Endothelial cell of umbilical vein (primary cell): ENCODE results near the gene STK40. TPM values are rescaled to one million over a fixed set of nuclear protein-coding genes. Genes with fewer than 3 reads are reported as not detected.
A peak's percentile ranks its signal among the peaks of the same experiment; 100 is the strongest.

Experiments
- BruUV-seq: library from RNA; stranded (reverse); fragments of 400-500 nt; replicated peaks from 2 replicates; lab custom pipeline; 2021; lab: Mats Ljungman, UMichigan
- CTCF ChIA-PET: fragments of 300-600, 350-600 bp; sonication (Branson Sonifier 250); formaldehyde crosslinking; loops from one replicate; lab custom pipeline; 2021; ENCODE audit warnings: antibody characterized with exemption, inconsistent platforms; lab: Charles Lee
- POLR2A ChIA-PET: fragments of 300-600, 350-600 bp; sonication (Branson Sonifier 250); formaldehyde crosslinking; loops from one replicate; lab custom pipeline; 2021; ENCODE audit warnings: antibody characterized with exemption, inconsistent platforms; lab: Charles Lee
- DNase-seq: peaks from one replicate; pipeline ENCODE4 v3.0.0-alpha.2; 2011; ENCODE audit warnings: low read depth, low spot score
- FAIRE-seq: peaks from 2 replicates; lab custom pipeline; 2011; peaks lifted over from hg19 to GRCh38; lab: Jason Lieb, UNC
- H2AFZ ChIP-seq: 2 replicates; pipeline ENCODE4 v1.6.0; 2012; ENCODE audit warnings: low read depth, low read length, control low read depth, inconsistent platforms
- H3K27ac ChIP-seq: 2 replicates; pipeline ENCODE4 v1.5.1; 2011; ENCODE audit warnings: low read depth, mild to moderate bottlenecking, control low read depth, low read length, moderate library complexity; ENCODE audit not compliant: insufficient read depth
- H3K27me3 ChIP-seq, 2 experiments: 2 replicates each; pipeline versions ENCODE4 v1.6.0 to v1.6.1; 2011; ENCODE audit warnings: low read length in 2 of 2, mixed read lengths in 1 of 2; ENCODE audit not compliant: control insufficient read depth in 2 of 2, insufficient read depth in 2 of 2
- H3K36me3 ChIP-seq, 2 experiments: 2 replicates in 1 of 2; 3 replicates in 1 of 2; pipeline ENCODE4 v1.5.1; 2011; ENCODE audit warnings: low read length in 2 of 2, mild to moderate bottlenecking in 1 of 2, moderate library complexity in 1 of 2; ENCODE audit not compliant: control insufficient read depth in 2 of 2, insufficient read depth in 2 of 2; ENCODE audit errors: extremely low read depth in 1 of 2
- H3K4me1 ChIP-seq: 3 replicates; pipeline ENCODE4 v1.5.1; 2011; ENCODE audit warnings: mild to moderate bottlenecking, low read length; ENCODE audit not compliant: control insufficient read depth, insufficient read depth; ENCODE audit errors: extremely low read depth
- H3K4me2 ChIP-seq: 2 replicates; pipeline ENCODE4 v1.6.1; 2011; ENCODE audit warnings: low read length, control low read depth, mixed read lengths; ENCODE audit not compliant: insufficient read depth
- H3K4me3 ChIP-seq, 3 experiments: fragments of 200-600 bp in 1 of 3; sonication (generic), shearing (Covaris generic) in 1 of 3; replicated peaks in 1 of 3; 2 replicates each; pipeline ENCODE4 v1.5.1; 2011 to 2016; ENCODE audit warnings: control low read depth in 3 of 3, low read length in 3 of 3, mild to moderate bottlenecking in 2 of 3, inconsistent platforms in 1 of 3, low read depth in 1 of 3, moderate library complexity in 1 of 3; ENCODE audit not compliant: insufficient read depth in 1 of 3
- H3K79me2 ChIP-seq: 2 replicates; pipeline ENCODE4 v1.6.0; 2012; ENCODE audit warnings: low read length, inconsistent platforms; ENCODE audit not compliant: control insufficient read depth, insufficient read depth
- H3K9ac ChIP-seq: replicated peaks from 2 replicates; pipeline ENCODE3; 2011; ENCODE audit warnings: low read length, control low read depth; ENCODE audit not compliant: insufficient read depth; ENCODE audit errors: extremely low read depth
- H3K9me1 ChIP-seq: replicated peaks from 3 replicates; pipeline ENCODE4 v1.6.0; 2011; ENCODE audit warnings: mild to moderate bottlenecking, low read length; ENCODE audit not compliant: control insufficient read depth, insufficient read depth; ENCODE audit errors: extremely low read depth
- H3K9me3 ChIP-seq: replicated peaks from 2 replicates; pipeline ENCODE4 v1.5.1; 2012; ENCODE audit warnings: low read length, inconsistent platforms; ENCODE audit not compliant: control insufficient read depth, insufficient read depth
- H4K20me1 ChIP-seq: replicated peaks from 2 replicates; pipeline ENCODE3; 2011; ENCODE audit warnings: mild to moderate bottlenecking, low read length; ENCODE audit not compliant: control insufficient read depth, insufficient read depth; ENCODE audit errors: extremely low read depth
- CTCF ChIP-seq, 2 donors: IDR thresholded peaks; 1 replicate in 1 of 2; 2 replicates in 1 of 2; pipeline ENCODE4 v1.5.1; 2011; ENCODE audit warnings: low read length in 2 of 2, mild to moderate bottlenecking in 2 of 2, moderate library complexity in 2 of 2, control low read depth in 1 of 2, inconsistent platforms in 1 of 2, low read depth in 1 of 2; ENCODE audit not compliant: insufficient read depth in 1 of 2; ENCODE audit errors: extremely low read depth in 1 of 2
- EZH2 ChIP-seq: IDR thresholded peaks from 2 replicates; pipeline ENCODE4 v1.6.1; 2012; ENCODE audit warnings: borderline replicate concordance, low read depth, mild to moderate bottlenecking, moderate library complexity, low read length, inconsistent platforms; ENCODE audit not compliant: severe bottlenecking
- FOS ChIP-seq: IDR thresholded peaks from 2 replicates; pipeline ENCODE4 v1.6.1; 2011; ENCODE audit warnings: mild to moderate bottlenecking, low read length, moderate library complexity, borderline replicate concordance; ENCODE audit not compliant: insufficient read depth
- GATA2 ChIP-seq: IDR thresholded peaks from 2 replicates; pipeline ENCODE4 v1.7.0; 2011; ENCODE audit warnings: low read depth, mild to moderate bottlenecking, moderate library complexity, mixed read lengths, low read length; ENCODE audit not compliant: insufficient read length, insufficient read depth
- JUN ChIP-seq: IDR thresholded peaks from 2 replicates; pipeline ENCODE4 v1.6.1; 2011; ENCODE audit warnings: borderline replicate concordance, low read depth; ENCODE audit not compliant: insufficient read length, insufficient read depth
- MYC ChIP-seq: IDR thresholded peaks from one replicate; pipeline ENCODE4 v1.6.1; 2011; ENCODE audit warnings: mild to moderate bottlenecking, low read depth, low read length
- POLR2A ChIP-seq: IDR thresholded peaks from 2 replicates; pipeline ENCODE4 v1.6.1; 2012; ENCODE audit warnings: low read depth, mild to moderate bottlenecking, control low read depth, low read length
- POLR2AphosphoS5 ChIP-seq: IDR thresholded peaks from 2 replicates; pipeline ENCODE4 v1.6.1; 2012; ENCODE audit warnings: low read depth, mild to moderate bottlenecking, control low read depth, low read length, moderate library complexity; ENCODE audit not compliant: insufficient read depth
- dilution Hi-C: fragments of 300-500 bp; cut with MboI; formaldehyde crosslinking; loops from one replicate; pipeline ENCODE4 v1.15.0; 2019; ENCODE audit warnings: low sequenced_read_pairs; ENCODE audit not compliant: extremely low pct_ligation_motif_present
- intact Hi-C: fragments of 100-400 bp; cut with micrococcal nuclease; formaldehyde crosslinking; loops from one replicate; pipeline ENCODE4 v1.10.0; 2022
- polyA plus RNA-seq, 4 experiments: library from polyadenylated mRNA; depleted of rRNA in 3 of 4; stranded (reverse) in 3 of 4; unstranded in 1 of 4; fragments of >200 nt; gene quantifications; 2 replicates each; pipeline versions ENCODE4 v1.2.1 to v1.2.3, GENCODE V29; 2011 to 2012; ENCODE audit warnings: missing spikeins in 1 of 4
- total RNA-seq: library from RNA; stranded (reverse); gene quantifications from 2 replicates; pipeline ENCODE4 v1.2.3, GENCODE V29; 2021
- TF ChIP-seq, protein P1 (sequence below): IDR thresholded peaks from 2 replicates; pipeline ENCODE4 v1.6.1; 2011; ENCODE audit not compliant: insufficient read depth, insufficient read length

Gene STK40
- total and polyA plus RNA-seq, 2 donors (not counting 3 experiments of a cell fraction or from before 2014, with no cell fraction given) = 20.8 to 36.8 TPM

- no peaks in the 10 kb centered on the region for H4K20me1 ChIP-seq
- no peaks in the 10 kb centered on the region for H3K27me3 ChIP-seq
- H3K9me1 ChIP-seq = no peaks in the 10 kb centered on the region
- H3K4me3 ChIP-seq = no peak overlapping the region
- ChIA-PET CTCF (interaction anchor here (1.1 kb wide), 1 partner anchor 21 kb away, joined by 3 read pairs; no protein-coding TSS in a partner anchor), POLR2A (interaction anchor here (1.3 kb wide), 1 partner anchor 15 kb away, joined by 4 read pairs; no protein-coding TSS in a partner anchor)
- H3K4me1 ChIP-seq = peaks cover 13% of the 10 kb centered on the region
- H2AFZ ChIP-seq = no peak overlapping the region
- H3K9me3 ChIP-seq = no peaks in the 10 kb centered on the region
- H3K27ac ChIP-seq = no peak overlapping the region
- BruUV-seq = no TSS peak
- peaks cover 0 to 5% of the 10 kb centered on the region in 2 experiments for H3K36me3 ChIP-seq
- DNase-seq (no peak), FAIRE-seq (no peak)
- intact Hi-C loops (no loop called here), dilution Hi-C loops (no loop called here)
- H3K9ac ChIP-seq = no peak overlapping the region
- TF ChIP-seq MYC (no peak), POLR2AphosphoS5 (peak; percentile 32)
- H3K4me2 ChIP-seq = no peak overlapping the region
- peaks cover 14% of the 10 kb centered on the region for H3K79me2 ChIP-seq
Measured at GRCh38 chr1:36321119-36321951, 64.4 kb downstream of the STK40 start.

DNA sequence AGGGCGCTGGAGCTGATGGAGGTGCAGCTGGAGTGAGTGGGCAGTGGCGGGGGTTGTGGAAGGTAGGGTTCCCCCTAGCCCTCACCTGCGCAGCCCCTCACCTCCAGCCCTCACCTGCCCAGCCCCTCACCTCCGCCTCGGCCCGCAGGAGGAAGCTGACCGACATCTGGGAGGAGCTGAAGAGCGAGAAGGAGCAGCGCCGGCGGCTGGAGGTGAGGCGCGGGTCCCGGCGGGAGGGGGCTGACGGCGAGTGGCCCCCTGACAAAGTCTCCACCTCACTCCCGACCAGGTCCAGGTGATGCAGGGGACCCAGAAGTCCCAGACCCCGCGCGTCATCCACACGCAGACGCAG lies 65.0 kb downstream of the STK40 start:
- TF ChIP-seq GATA2 = no peak
- TF ChIP-seq POLR2AphosphoS5 = no peak
- TF ChIP-seq FOS = no peak
- TF ChIP-seq POLR2A = no peak
- no peak for TF ChIP-seq CTCF (IDR thresholded peaks at IDR 0.05; ENCODE audit: extremely low read depth in 1 of 2, insufficient read depth in 1 of 2, low read depth in 1 of 2, low read length in 2 of 2)
- TF ChIP-seq EZH2 = no peak
- no peak for TF ChIP-seq JUN
- no peak for TF ChIP-seq MYC
- TF ChIP-seq, protein P1, sequence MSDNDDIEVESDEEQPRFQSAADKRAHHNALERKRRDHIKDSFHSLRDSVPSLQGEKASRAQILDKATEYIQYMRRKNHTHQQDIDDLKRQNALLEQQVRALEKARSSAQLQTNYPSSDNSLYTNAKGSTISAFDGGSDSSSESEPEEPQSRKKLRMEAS = no peak
- CTCF ChIA-PET = no interaction called here
- no TSS peak for BruUV-seq

More for the DNA sequence above, 65.0 kb downstream of the STK40 start:
- DNase-seq = no peak
- intact Hi-C loops = no loop called here
- POLR2A ChIA-PET = no interaction called here
- no peak overlapping the region for H3K4me3 ChIP-seq
- H2AFZ ChIP-seq = no peak overlapping the region
- H3K27me3 ChIP-seq = no peaks in the 10 kb centered on the region
- no peak overlapping the region for H3K27ac ChIP-seq
- H3K79me2 ChIP-seq = peaks cover 14% of the 10 kb centered on the region
- no peak overlapping the region for H3K9ac ChIP-seq
- no peaks in the 10 kb centered on the region for H3K9me1 ChIP-seq
- dilution Hi-C loops = no loop called here
- no peaks in the 10 kb centered on the region for H4K20me1 ChIP-seq
- H3K4me2 ChIP-seq = no peak overlapping the region
- H3K36me3 ChIP-seq = peaks cover 0 to 5% of the 10 kb centered on the region in 2 experiments
- no peak for FAIRE-seq
- no peaks in the 10 kb centered on the region for H3K9me3 ChIP-seq
- peaks cover 13% of the 10 kb centered on the region for H3K4me1 ChIP-seq
